Chondrocyte (in vitro differentiated cells): ENCODE data around the gene TBC1D23. TPM values are rescaled to one million over a fixed set of nuclear protein-coding genes. Genes with fewer than 3 reads are reported as not detected.

Experiments
- DNase-seq: peaks from one replicate; pipeline ENCODE4 v3.0.0; 2021; ENCODE audit warnings: mixed read lengths, low spot score
- H3K27ac Mint-ChIP-seq: one replicate; pipeline ENCODE4 v1.8.0; 2021; ENCODE audit warnings: mild to moderate bottlenecking, moderate library complexity, mixed read lengths; ENCODE audit not compliant: unreplicated experiment
- H3K27me3 Mint-ChIP-seq: 2 replicates; pipeline ENCODE4 v1.8.0; 2021; ENCODE audit warnings: low read depth, mixed read lengths
- H3K36me3 Mint-ChIP-seq: 2 replicates; pipeline ENCODE4 v1.8.0; 2021; ENCODE audit warnings: low read depth, mixed read lengths
- H3K4me1 Mint-ChIP-seq: 2 replicates; pipeline ENCODE4 v1.8.0; 2021; ENCODE audit warnings: low read depth, mild to moderate bottlenecking, mixed read lengths
- H3K4me3 Mint-ChIP-seq: one replicate; pipeline ENCODE4 v1.8.0; 2021; ENCODE audit warnings: mild to moderate bottlenecking, moderate library complexity, mixed read lengths; ENCODE audit not compliant: unreplicated experiment
- H3K9me3 Mint-ChIP-seq: 2 replicates; pipeline ENCODE4 v1.8.0; 2021; ENCODE audit warnings: low read depth, mixed read lengths
- CTCF ChIP-seq: fragments of 200-600 bp; sonication (generic); IDR thresholded peaks from 2 replicates; pipeline ENCODE4 v1.5.0; 2021; ENCODE audit warnings: antibody characterized with exemption, mild to moderate bottlenecking, moderate library complexity
- total RNA-seq: library from RNA; stranded (reverse); gene quantifications from 3 replicates; pipeline ENCODE4 v1.2.1, GENCODE V29; 2021

Gene TBC1D23
- total RNA-seq, 1 donor from 2014 or later, result 43.5 TPM

GRCh38 chr3:100370756-100371155 is 110.0 kb downstream of the TBC1D23 start:
- H3K27me3 Mint-ChIP-seq, result no peaks in the 10 kb centered on the region
- no peak for DNase-seq
- H3K27ac Mint-ChIP-seq, result no peak overlapping the region
- no peak overlapping the region for H3K4me3 Mint-ChIP-seq
- H3K4me1 Mint-ChIP-seq, result peaks cover 11% of the 10 kb centered on the region
- no peaks in the 10 kb centered on the region for H3K9me3 Mint-ChIP-seq
- H3K36me3 Mint-ChIP-seq, result peaks cover 16% of the 10 kb centered on the region
- no peak for TF ChIP-seq CTCF

GRCh38 chr3:100374521-100374920 is 113.7 kb downstream of the TBC1D23 start:
- Mint-ChIP-seq H3K4me3 (no peak overlapping the region), H3K36me3 (peaks cover 16% of the 10 kb centered on the region), H3K4me1 (no peaks in the 10 kb centered on the region), H3K27ac (no peak overlapping the region), H3K27me3 (no peaks in the 10 kb centered on the region), H3K9me3 (no peaks in the 10 kb centered on the region)
- no peak for TF ChIP-seq CTCF
- DNase-seq, result no peak

Other genes starting within 250 kb of the TBC1D23 start
- 61.9 to 122 TPM (median 119 TPM) in 3 replicates for gene FILIP1L, start 146.5 kb upstream of the TBC1D23 start, total RNA-seq
- 46.2 to 52.7 TPM (median 46.6 TPM) in 3 replicates for gene NIT2, start 73.8 kb downstream of the TBC1D23 start, total RNA-seq
- gene TOMM70, start 140.1 kb downstream of the TBC1D23 start, total RNA-seq, result 33.9 to 43.3 TPM (median 34.9 TPM) in 3 replicates
- 1.0 to 2.2 TPM (median 1.5 TPM) in 3 replicates for gene LNP1, start 140.5 kb downstream of the TBC1D23 start, total RNA-seq
- 69.1 to 72.3 TPM (median 71.4 TPM) in 3 replicates for gene TMEM45A, start 231.6 kb downstream of the TBC1D23 start, total RNA-seq